ENCODE data around the gene ATAD3B. TPM values are rescaled to one million over a fixed set of nuclear protein-coding genes. Genes with fewer than 3 reads are reported as not detected.
A peak's percentile ranks its signal among the peaks of the same experiment; 100 is the strongest.
"Not testable (repeated sequence)": the region's sequence is repeated elsewhere in the genome, so short reads cannot be mapped to it uniquely, and the experiment has no call there.

ATAD3B gene
- polyA plus RNA-seq, 1 donor, result 21.8 TPM

- not testable (repeated sequence) for H3K27me3 ChIP-seq (ENCODE audit: control insufficient read depth, insufficient read depth, low read length); H3K4me3 ChIP-seq (ENCODE audit: low read length); DNase-seq; H3K27ac ChIP-seq (ENCODE audit: low read length); H3K4me1 ChIP-seq (ENCODE audit: control insufficient read depth, insufficient read depth, low read length)
- WGBS (ENCODE audit: insufficient coverage, low lambda C conversion rate), result no CpG with 5 or more reads among the region's 18 CpGs
- H3K36me3 ChIP-seq (ENCODE audit: control insufficient read depth, insufficient read depth, low read length), result peaks cover 14% of the 10 kb centered on the region
- H3K9me3 ChIP-seq (ENCODE audit: control insufficient read depth, low read depth, low read length), result peaks cover 15% of the 10 kb centered on the region
Measured at GRCh38 chr1:1533894-1534291, 62.3 kb downstream of the ATAD3B start.

- peaks cover 8% of the 10 kb centered on the region for H3K27me3 ChIP-seq (ENCODE audit: control insufficient read depth, insufficient read depth, low read length)
- no peak for DNase-seq
- H3K27ac ChIP-seq (ENCODE audit: low read length), result no peak overlapping the region
- no peaks in the 10 kb centered on the region for H3K4me1 ChIP-seq (ENCODE audit: control insufficient read depth, insufficient read depth, low read length)
- peaks cover 10% of the 10 kb centered on the region for H3K36me3 ChIP-seq (ENCODE audit: control insufficient read depth, insufficient read depth, low read length)
- peaks cover 12% of the 10 kb centered on the region for H3K9me3 ChIP-seq (ENCODE audit: control insufficient read depth, low read depth, low read length)
- no CpG with 5 or more reads among the region's 31 CpGs for WGBS (ENCODE audit: insufficient coverage, low lambda C conversion rate)
- no peak overlapping the region for H3K4me3 ChIP-seq (ENCODE audit: low read length)
Measured at GRCh38 chr1:1534401-1535154, 63.0 kb downstream of the ATAD3B start.

- peaks cover 4% of the 10 kb centered on the region for H3K36me3 ChIP-seq (ENCODE audit: control insufficient read depth, insufficient read depth, low read length)
- H3K9me3 ChIP-seq (ENCODE audit: control insufficient read depth, low read depth, low read length), result peaks cover 10% of the 10 kb centered on the region
- H3K27ac ChIP-seq (ENCODE audit: low read length), result no peak overlapping the region
- H3K4me3 ChIP-seq (ENCODE audit: low read length), result no peak overlapping the region
- no peak for DNase-seq
- H3K4me1 ChIP-seq (ENCODE audit: control insufficient read depth, insufficient read depth, low read length), result no peaks in the 10 kb centered on the region
- no CpG with 5 or more reads among the region's 66 CpGs for WGBS (ENCODE audit: insufficient coverage, low lambda C conversion rate)
- H3K27me3 ChIP-seq (ENCODE audit: control insufficient read depth, insufficient read depth, low read length), result peaks cover 8% of the 10 kb centered on the region
Measured at GRCh38 chr1:1535201-1536018, 63.8 kb downstream of the ATAD3B start.

GRCh38 chr1:1536019-1536937 lies 64.7 kb downstream of the ATAD3B start:
- Histone ChIP-seq H3K27ac (ENCODE audit: low read length) (no peak overlapping the region), H3K9me3 (ENCODE audit: control insufficient read depth, low read depth, low read length) (peaks cover 6% of the 10 kb centered on the region), H3K4me1 (ENCODE audit: control insufficient read depth, insufficient read depth, low read length) (peaks cover 6% of the 10 kb centered on the region), H3K36me3 (ENCODE audit: control insufficient read depth, insufficient read depth, low read length) (peaks cover 8% of the 10 kb centered on the region), H3K27me3 (ENCODE audit: control insufficient read depth, insufficient read depth, low read length) (peaks cover 8% of the 10 kb centered on the region), H3K4me3 (ENCODE audit: low read length) (no peak overlapping the region)
- no CpG with 5 or more reads among the region's 48 CpGs for WGBS (ENCODE audit: insufficient coverage, low lambda C conversion rate)
- no peak for DNase-seq

GRCh38 chr1:1536938-1537546 lies 65.5 kb downstream of the ATAD3B start:
- peaks cover 8% of the 10 kb centered on the region for H3K4me1 ChIP-seq (ENCODE audit: control insufficient read depth, insufficient read depth, low read length)
- WGBS (ENCODE audit: insufficient coverage, low lambda C conversion rate), result no CpG with 5 or more reads among the region's 15 CpGs
- no peak overlapping the region for H3K27ac ChIP-seq (ENCODE audit: low read length)
- H3K4me3 ChIP-seq (ENCODE audit: low read length), result no peak overlapping the region
- peaks cover 8% of the 10 kb centered on the region for H3K27me3 ChIP-seq (ENCODE audit: control insufficient read depth, insufficient read depth, low read length)
- H3K36me3 ChIP-seq (ENCODE audit: control insufficient read depth, insufficient read depth, low read length), result peaks cover 15% of the 10 kb centered on the region
- no peak for DNase-seq
- peaks cover 7% of the 10 kb centered on the region for H3K9me3 ChIP-seq (ENCODE audit: control insufficient read depth, low read depth, low read length)

- no peak overlapping the region for H3K4me3 ChIP-seq (ENCODE audit: low read length)
- peaks cover 20% of the 10 kb centered on the region for H3K36me3 ChIP-seq (ENCODE audit: control insufficient read depth, insufficient read depth, low read length)
- peaks cover 13% of the 10 kb centered on the region for H3K9me3 ChIP-seq (ENCODE audit: control insufficient read depth, low read depth, low read length)
- peaks cover 14% of the 10 kb centered on the region for H3K4me1 ChIP-seq (ENCODE audit: control insufficient read depth, insufficient read depth, low read length)
- peaks cover 8% of the 10 kb centered on the region for H3K27me3 ChIP-seq (ENCODE audit: control insufficient read depth, insufficient read depth, low read length)
- DNase-seq, result no peak
- H3K27ac ChIP-seq (ENCODE audit: low read length), result no peak overlapping the region
- no CpG with 5 or more reads among the region's 32 CpGs for WGBS (ENCODE audit: insufficient coverage, low lambda C conversion rate)
Measured at GRCh38 chr1:1537626-1538250, 66.2 kb downstream of the ATAD3B start.

- Histone ChIP-seq H3K27me3 (ENCODE audit: control insufficient read depth, insufficient read depth, low read length) (peaks cover 8% of the 10 kb centered on the region), H3K27ac (ENCODE audit: low read length) (no peak overlapping the region), H3K4me3 (ENCODE audit: low read length) (no peak overlapping the region), H3K9me3 (ENCODE audit: control insufficient read depth, low read depth, low read length) (peaks cover 16% of the 10 kb centered on the region), H3K36me3 (ENCODE audit: control insufficient read depth, insufficient read depth, low read length) (peaks cover 23% of the 10 kb centered on the region), H3K4me1 (ENCODE audit: control insufficient read depth, insufficient read depth, low read length) (peaks cover 20% of the 10 kb centered on the region)
- no peak for DNase-seq
- WGBS (ENCODE audit: insufficient coverage, low lambda C conversion rate), result 100% methylated on average over 2 of the region's 23 CpGs
Measured at GRCh38 chr1:1538334-1538733, 66.8 kb downstream of the ATAD3B start.

GRCh38 chr1:1538989-1539309 lies 67.4 kb downstream of the ATAD3B start:
- Histone ChIP-seq H3K36me3 (ENCODE audit: control insufficient read depth, insufficient read depth, low read length) (peaks cover 23% of the 10 kb centered on the region), H3K4me3 (ENCODE audit: low read length) (no peak overlapping the region)

GRCh38 chr1:1539310-1540089 lies 67.9 kb downstream of the ATAD3B start:
- Histone ChIP-seq H3K4me1 (ENCODE audit: control insufficient read depth, insufficient read depth, low read length) (peaks cover 24% of the 10 kb centered on the region), H3K4me3 (ENCODE audit: low read length) (peak overlapping the region; percentile 18), H3K27ac (ENCODE audit: low read length) (no peak overlapping the region), H3K27me3 (ENCODE audit: control insufficient read depth, insufficient read depth, low read length) (peaks cover 8% of the 10 kb centered on the region), H3K9me3 (ENCODE audit: control insufficient read depth, low read depth, low read length) (peaks cover 16% of the 10 kb centered on the region), H3K36me3 (ENCODE audit: control insufficient read depth, insufficient read depth, low read length) (peaks cover 23% of the 10 kb centered on the region)
- WGBS (ENCODE audit: insufficient coverage, low lambda C conversion rate), result no CpG with 5 or more reads among the region's 66 CpGs
- peak in 1 of 2 donors; percentile 29 for DNase-seq

More at GRCh38 chr1:1538989-1539309, 67.4 kb downstream of the ATAD3B start:
- H3K27ac ChIP-seq (ENCODE audit: low read length), result no peak overlapping the region
- peaks cover 16% of the 10 kb centered on the region for H3K9me3 ChIP-seq (ENCODE audit: control insufficient read depth, low read depth, low read length)
- peaks cover 8% of the 10 kb centered on the region for H3K27me3 ChIP-seq (ENCODE audit: control insufficient read depth, insufficient read depth, low read length)
- no CpG with 5 or more reads among the region's 18 CpGs for WGBS (ENCODE audit: insufficient coverage, low lambda C conversion rate)
- peaks cover 24% of the 10 kb centered on the region for H3K4me1 ChIP-seq (ENCODE audit: control insufficient read depth, insufficient read depth, low read length)
- DNase-seq, result no peak
